ENCODE results near the gene LCN6.
A peak's percentile ranks its signal among the peaks of the same experiment; 100 is the strongest.
"Not testable (repeated sequence)": the region's sequence is repeated elsewhere in the genome, so short reads cannot be mapped to it uniquely, and the experiment has no call there.

The LCN6 gene

GRCh38 chr9:136764301-136764891 is 16.1 kb upstream of the LCN6 start, which contains the start of gene LCN15:
Gene LCN15, minus strand, starts transcription at chr9:136764518. Its CDS starts 30 bp downstream, at chr9:136764488.
- no peak within 1 kb of the TSS for H3K4me3 ChIP-seq (ENCODE audit: low read depth, low read length)
- no peak for TF ChIP-seq CTCF (IDR thresholded peaks at IDR 0.05; ENCODE audit: borderline replicate concordance, insufficient read depth, low read depth, low read length)

- no peak for TF ChIP-seq CTCF (IDR thresholded peaks at IDR 0.05; ENCODE audit: borderline replicate concordance, insufficient read depth, low read depth, low read length)
- no peak overlapping the region for H3K4me3 ChIP-seq (ENCODE audit: low read depth, low read length)
Measured at GRCh38 chr9:136763649-136764035, 15.3 kb upstream of the LCN6 start.

GRCh38 chr9:136762915-136763648 is 14.8 kb upstream of the LCN6 start:
- no peak for TF ChIP-seq CTCF (IDR thresholded peaks at IDR 0.05; ENCODE audit: borderline replicate concordance, insufficient read depth, low read depth, low read length)

GRCh38 chr9:136762221-136762691 is 13.9 kb upstream of the LCN6 start:
- no peak for TF ChIP-seq CTCF (IDR thresholded peaks at IDR 0.05; ENCODE audit: borderline replicate concordance, insufficient read depth, low read depth, low read length)
- no peak overlapping the region for H3K4me3 ChIP-seq (ENCODE audit: low read depth, low read length)

More at GRCh38 chr9:136762915-136763648, 14.8 kb upstream of the LCN6 start:
- H3K4me3 ChIP-seq (ENCODE audit: low read depth, low read length), result no peak overlapping the region

GRCh38 chr9:136761545-136761981 is 13.2 kb upstream of the LCN6 start:
- TF ChIP-seq CTCF (IDR thresholded peaks at IDR 0.05; ENCODE audit: borderline replicate concordance, insufficient read depth, low read depth, low read length), result no peak
- H3K4me3 ChIP-seq (ENCODE audit: low read depth, low read length), result no peak overlapping the region

- H3K4me3 ChIP-seq (ENCODE audit: low read depth, low read length), result not testable (repeated sequence)
- TF ChIP-seq CTCF (IDR thresholded peaks at IDR 0.05; ENCODE audit: borderline replicate concordance, insufficient read depth, low read depth, low read length), result peak; percentile 73
Measured at GRCh38 chr9:136760834-136761544, 12.7 kb upstream of the LCN6 start.

All from GM12875 (cell line).